CD4-positive, alpha-beta T cell treated with Interleukin-4 for 1 hour (primary cell): ENCODE data around the gene COL11A1.
"Not testable (repeated sequence)": the region's sequence is repeated elsewhere in the genome, so short reads cannot be mapped to it uniquely, and the experiment has no call there.

Experiments
- DNase-seq, 2 donors: peaks; one replicate each; pipeline ENCODE4 v3.0.0-alpha.2; 2020 to 2022

COL11A1 gene

GRCh38 chr1:103075316-103076000, 32.9 kb downstream of the COL11A1 start:
- DNase-seq, result no peak

GRCh38 chr1:103074224-103074623, 34.1 kb downstream of the COL11A1 start:
- no peak for DNase-seq

- DNase-seq, result no peak
Measured at GRCh38 chr1:103069201-103069600, 39.1 kb downstream of the COL11A1 start.

GRCh38 chr1:103063921-103064320, 44.4 kb downstream of the COL11A1 start:
- no peak for DNase-seq

GRCh38 chr1:103058391-103058790, 49.9 kb downstream of the COL11A1 start:
- no peak for DNase-seq

GRCh38 chr1:103056423-103056822, 51.9 kb downstream of the COL11A1 start:
- DNase-seq, result no peak

GRCh38 chr1:103028110-103028509, 80.2 kb downstream of the COL11A1 start:
- not testable (repeated sequence) for DNase-seq

GRCh38 chr1:103025858-103026409, 82.4 kb downstream of the COL11A1 start:
- no peak for DNase-seq

- no peak for DNase-seq
Measured at GRCh38 chr1:103024051-103024450, 84.3 kb downstream of the COL11A1 start.

- DNase-seq, result no peak
Measured at GRCh38 chr1:103002005-103002404, 106.3 kb downstream of the COL11A1 start.

- DNase-seq, result no peak
Measured at GRCh38 chr1:102978874-102979273, 129.4 kb downstream of the COL11A1 start.

- DNase-seq, result no peak
Measured at GRCh38 chr1:102977292-102977691, 131.0 kb downstream of the COL11A1 start.

- DNase-seq, result peak in 1 of 2 donors; percentile 4
Measured at GRCh38 chr1:102970496-102971078, 137.7 kb downstream of the COL11A1 start.

GRCh38 chr1:102967786-102968185, 140.5 kb downstream of the COL11A1 start:
- no peak for DNase-seq

- DNase-seq, result no peak
Measured at GRCh38 chr1:102961549-102961948, 146.8 kb downstream of the COL11A1 start.

- no peak for DNase-seq
Measured at GRCh38 chr1:102954576-102954975, 153.7 kb downstream of the COL11A1 start.

- DNase-seq, result no peak
Measured at GRCh38 chr1:102952400-102952799, 155.9 kb downstream of the COL11A1 start.

- DNase-seq, result no peak
Measured at GRCh38 chr1:102942324-102942723, 166.0 kb downstream of the COL11A1 start.

GRCh38 chr1:102941366-102941947, 166.9 kb downstream of the COL11A1 start:
- DNase-seq, result no peak

GRCh38 chr1:102937401-102937800, 170.9 kb downstream of the COL11A1 start:
- no peak for DNase-seq

- DNase-seq, result not testable (repeated sequence)
Measured at GRCh38 chr1:102933362-102933761, 175.0 kb downstream of the COL11A1 start.

- no peak for DNase-seq
Measured at GRCh38 chr1:102919659-102920058, 188.7 kb downstream of the COL11A1 start.

GRCh38 chr1:102901996-102902395, 206.3 kb downstream of the COL11A1 start:
- DNase-seq, result no peak

GRCh38 chr1:102899935-102900334, 208.4 kb downstream of the COL11A1 start:
- no peak for DNase-seq
